ENCODE measurements around the gene DEFB131A.
A peak's percentile ranks its signal among the peaks of the same experiment; 100 is the strongest.
"Not testable (repeated sequence)": the region's sequence is repeated elsewhere in the genome, so short reads cannot be mapped to it uniquely, and the experiment has no call there.

The DEFB131A gene

GRCh38 chr4:9494256-9495035 is 50.2 kb downstream of the DEFB131A start:
- DNase-seq (ENCODE audit: low read depth in 2 of 2, low spot score in 1 of 2): not testable (repeated sequence)

- DNase-seq (ENCODE audit: low read depth in 2 of 2, low spot score in 1 of 2): peak; percentile 3 to 7
Measured at GRCh38 chr4:9495443-9495842, 51.2 kb downstream of the DEFB131A start.

- not testable (repeated sequence) for DNase-seq (ENCODE audit: low read depth in 2 of 2, low spot score in 1 of 2)
Measured at GRCh38 chr4:9497575-9498467, 53.6 kb downstream of the DEFB131A start.

- DNase-seq (ENCODE audit: low read depth in 2 of 2, low spot score in 1 of 2): not testable (repeated sequence)
Measured at GRCh38 chr4:9498468-9499040, 54.3 kb downstream of the DEFB131A start.

- not testable (repeated sequence) for DNase-seq (ENCODE audit: low read depth in 2 of 2, low spot score in 1 of 2)
Measured at GRCh38 chr4:9499974-9500487, 55.8 kb downstream of the DEFB131A start.
